M059J (cell line): ENCODE results near the gene TMEM43. TPM values are rescaled to one million over a fixed set of nuclear protein-coding genes. Genes with fewer than 3 reads are reported as not detected.
"Not testable (repeated sequence)": the region's sequence is repeated elsewhere in the genome, so short reads cannot be mapped to it uniquely, and the experiment has no call there.

Source experiments
- DNase-seq: peaks from one replicate; pipeline ENCODE4 v3.0.0-alpha.2; 2012; ENCODE audit warnings: low read depth
- total RNA-seq: library from RNA; depleted of rRNA; stranded (reverse); fragments of >200 nt; shearing (Covaris generic); gene quantifications from 2 replicates; pipeline ENCODE4 v1.2.3, GENCODE V29; 2014; rRNA removed

The TMEM43 gene
- 55.9 and 73.2 TPM in 2 replicates for total RNA-seq

GRCh38 chr3:14124615-14125192, at the start of gene TMEM43, which contains the start of gene CHCHD4:
TSS of gene TMEM43 (plus strand) at chr3:14125052. CDS start at chr3:14125194, 142 bp downstream.
TSS of gene CHCHD4 (minus strand) at chr3:14124870. CDS start at chr3:14124676, 194 bp downstream.
- peak; percentile 97 for DNase-seq

DNA sequence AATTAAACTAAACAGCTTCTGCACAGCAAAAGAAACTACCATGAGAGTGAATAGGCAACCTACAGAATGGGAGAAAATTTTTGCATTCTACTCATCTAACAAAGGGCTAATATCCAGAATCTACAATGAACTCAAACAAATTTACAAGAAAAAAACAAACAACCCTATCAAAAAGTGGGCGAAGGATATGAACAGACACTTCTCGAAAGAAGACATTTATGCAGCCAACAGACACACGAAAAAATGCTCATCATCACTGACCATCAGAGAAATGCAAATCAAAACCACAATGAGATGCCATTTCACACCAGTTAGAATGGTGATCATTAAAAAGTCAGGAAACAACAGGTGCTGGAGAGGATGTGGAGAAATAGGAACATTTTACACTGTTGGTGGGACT, 49.6 kb upstream of the TMEM43 start:
- DNase-seq = not testable (repeated sequence)

DNA sequence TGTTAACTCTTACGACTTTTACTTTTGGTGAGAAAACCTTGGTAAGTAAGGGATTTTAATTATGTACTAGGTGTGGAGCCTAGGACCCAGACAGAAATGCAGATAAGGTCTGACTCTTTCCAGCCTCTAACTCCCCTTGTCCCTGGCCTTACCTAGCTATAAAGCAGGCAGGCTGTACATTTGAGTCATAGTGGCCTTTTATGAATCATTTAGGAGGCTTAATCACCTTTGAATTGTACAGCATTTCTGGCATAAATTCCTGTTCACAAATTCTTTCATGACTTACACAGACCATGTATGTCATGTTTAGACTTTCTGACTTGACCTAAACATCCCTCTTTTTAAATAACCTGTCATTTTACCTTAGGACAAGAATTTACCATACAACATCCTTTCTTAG, 47.5 kb upstream of the TMEM43 start:
- peak; percentile 2 for DNase-seq

DNA sequence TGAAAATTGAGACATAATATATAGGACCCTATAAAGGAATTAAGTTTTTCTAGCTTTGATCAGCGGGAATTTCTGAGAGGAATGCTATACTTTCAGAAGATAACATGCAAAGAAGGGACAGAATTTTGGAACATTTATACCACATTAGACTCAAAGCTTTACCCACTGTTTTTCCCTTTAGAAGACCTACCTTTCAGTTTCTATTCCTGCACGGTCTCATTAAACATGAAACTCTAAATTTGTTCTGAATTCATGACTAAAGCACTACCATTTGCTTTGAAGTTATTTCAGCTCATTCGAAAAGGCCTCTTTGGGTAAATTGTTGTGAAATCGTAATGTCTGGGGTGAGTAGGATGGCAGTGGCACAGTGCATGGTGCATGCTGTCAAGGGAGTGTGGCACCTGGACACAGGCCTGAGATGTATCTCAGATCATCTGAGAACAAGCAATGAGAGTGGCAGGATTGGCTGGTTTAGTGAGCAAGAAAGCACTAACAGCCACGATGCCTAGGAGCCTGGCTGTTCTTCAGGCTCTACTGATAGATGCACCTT, 42.7 kb upstream of the TMEM43 start:
- no peak for DNase-seq

DNA sequence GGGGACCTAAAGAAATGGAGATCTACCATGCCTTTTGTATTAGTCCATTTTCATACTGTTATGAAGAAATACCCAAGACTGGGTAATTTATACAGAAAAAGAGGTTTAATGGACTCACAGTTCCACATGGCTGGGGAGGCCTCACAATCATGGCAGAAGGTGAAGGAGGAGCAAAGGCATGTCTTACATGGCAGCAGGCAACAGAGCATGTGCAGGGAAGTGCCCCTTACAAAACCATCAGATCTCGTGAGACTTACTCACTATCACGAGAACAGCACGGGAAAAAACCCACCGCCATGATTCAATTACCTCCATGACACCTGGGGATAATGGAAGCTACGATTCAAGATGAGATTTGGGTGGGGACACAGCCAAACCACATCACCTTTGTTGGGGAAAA, 37.4 kb upstream of the TMEM43 start:
- not testable (repeated sequence) for DNase-seq

DNA sequence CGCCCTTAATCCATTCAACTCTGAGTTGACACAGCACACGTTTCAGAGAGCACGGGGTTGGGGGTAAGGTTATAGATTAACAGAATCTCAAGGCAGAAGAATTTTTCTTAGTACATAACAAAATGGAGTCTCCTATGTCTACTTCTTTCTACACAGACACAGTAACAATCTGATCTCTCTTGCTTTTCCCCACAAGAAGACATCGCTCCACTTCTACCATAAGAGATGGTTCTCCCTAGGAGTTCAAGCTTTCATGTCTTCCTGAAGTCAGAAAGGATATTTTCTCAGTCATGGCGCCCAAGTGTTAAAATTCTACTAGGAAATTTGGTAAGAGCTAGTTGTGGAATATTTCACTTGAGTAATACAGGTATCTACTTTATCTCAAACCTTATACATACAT, 32.9 kb upstream of the TMEM43 start:
- DNase-seq = not testable (repeated sequence)

DNA sequence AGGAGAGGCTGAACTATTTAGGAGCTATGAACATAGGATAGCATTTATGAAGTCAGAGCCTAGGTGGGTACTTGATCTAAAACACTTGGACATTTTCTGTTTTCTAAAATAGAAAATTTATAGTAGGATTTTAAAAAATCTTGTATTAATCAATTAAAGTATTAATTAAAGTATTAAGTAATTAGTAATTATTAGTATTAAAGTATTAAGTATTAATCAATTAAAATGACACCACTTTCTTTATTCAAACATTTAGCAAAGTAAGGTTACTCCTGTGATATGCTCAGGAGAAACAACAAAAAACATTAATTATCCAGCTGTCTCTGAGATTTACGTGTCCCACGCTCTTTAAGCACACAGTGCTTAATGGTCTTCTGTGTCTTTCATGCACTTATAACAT, 32.4 kb upstream of the TMEM43 start:
- no peak for DNase-seq

GRCh38 chr3:14093831-14094230, 31.0 kb upstream of the TMEM43 start:
- DNase-seq = no peak

DNA sequence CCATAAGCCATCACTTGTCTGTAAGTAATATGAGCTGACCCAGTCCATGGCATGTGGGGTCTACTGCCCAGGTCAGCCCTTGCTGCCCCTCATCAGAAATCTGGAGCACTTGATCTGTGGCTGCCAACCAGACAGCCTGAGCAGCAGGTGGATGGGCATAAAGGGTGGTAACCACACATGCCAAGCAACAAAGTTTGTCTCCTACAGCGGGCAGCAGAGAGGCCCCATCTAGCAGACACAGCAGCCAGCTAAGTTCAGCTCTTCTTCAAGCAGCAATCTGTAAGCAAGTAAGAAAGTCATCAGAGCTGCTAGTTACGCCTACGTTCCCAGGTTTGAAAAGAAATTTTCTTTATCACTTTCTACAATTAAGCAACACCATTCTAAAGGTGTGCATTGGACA, 28.1 kb upstream of the TMEM43 start:
- DNase-seq = no peak

DNA sequence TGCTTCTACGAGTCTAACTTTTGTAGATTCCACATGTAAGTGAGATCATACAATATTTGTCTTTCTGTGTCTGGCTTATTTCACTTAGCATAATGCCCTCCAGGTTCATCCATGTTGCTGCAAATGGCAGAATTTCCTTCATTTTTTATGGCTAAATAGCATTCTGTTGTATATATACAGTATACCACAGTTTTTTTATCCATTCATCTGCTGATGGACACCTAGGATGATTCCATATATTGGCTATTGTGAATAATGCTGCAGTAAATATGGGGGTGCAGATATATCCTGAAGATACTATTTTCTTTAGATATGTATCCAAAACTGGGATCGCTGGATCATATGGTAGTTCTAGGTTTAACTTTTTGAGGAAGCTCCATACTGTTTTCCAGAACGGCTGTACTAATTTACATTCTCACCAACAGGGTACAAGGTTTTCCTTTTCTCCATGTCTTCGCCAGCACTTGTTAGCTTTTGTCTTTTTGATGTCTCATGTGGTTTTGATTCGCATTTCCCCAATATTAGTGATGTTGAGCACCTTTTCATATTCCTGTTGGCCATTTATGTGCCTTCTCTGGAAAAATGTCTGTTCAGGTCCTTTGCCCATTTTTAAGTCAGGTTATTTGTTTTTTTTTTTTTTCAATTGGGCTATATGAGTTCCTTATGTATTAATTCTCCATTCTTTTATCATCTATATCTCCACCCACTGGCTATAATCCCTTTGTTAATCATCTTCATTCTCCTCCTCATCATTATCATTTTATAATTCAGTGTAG, 27.0 kb upstream of the TMEM43 start:
- DNase-seq = no peak

- not testable (repeated sequence) for DNase-seq
Measured at GRCh38 chr3:14109821-14110220, 15.0 kb upstream of the TMEM43 start.

GRCh38 chr3:14110699-14111098, 14.2 kb upstream of the TMEM43 start:
- peak; percentile 14 for DNase-seq

GRCh38 chr3:14113965-14114635, 10.8 kb upstream of the TMEM43 start:
- DNase-seq = no peak

DNA sequence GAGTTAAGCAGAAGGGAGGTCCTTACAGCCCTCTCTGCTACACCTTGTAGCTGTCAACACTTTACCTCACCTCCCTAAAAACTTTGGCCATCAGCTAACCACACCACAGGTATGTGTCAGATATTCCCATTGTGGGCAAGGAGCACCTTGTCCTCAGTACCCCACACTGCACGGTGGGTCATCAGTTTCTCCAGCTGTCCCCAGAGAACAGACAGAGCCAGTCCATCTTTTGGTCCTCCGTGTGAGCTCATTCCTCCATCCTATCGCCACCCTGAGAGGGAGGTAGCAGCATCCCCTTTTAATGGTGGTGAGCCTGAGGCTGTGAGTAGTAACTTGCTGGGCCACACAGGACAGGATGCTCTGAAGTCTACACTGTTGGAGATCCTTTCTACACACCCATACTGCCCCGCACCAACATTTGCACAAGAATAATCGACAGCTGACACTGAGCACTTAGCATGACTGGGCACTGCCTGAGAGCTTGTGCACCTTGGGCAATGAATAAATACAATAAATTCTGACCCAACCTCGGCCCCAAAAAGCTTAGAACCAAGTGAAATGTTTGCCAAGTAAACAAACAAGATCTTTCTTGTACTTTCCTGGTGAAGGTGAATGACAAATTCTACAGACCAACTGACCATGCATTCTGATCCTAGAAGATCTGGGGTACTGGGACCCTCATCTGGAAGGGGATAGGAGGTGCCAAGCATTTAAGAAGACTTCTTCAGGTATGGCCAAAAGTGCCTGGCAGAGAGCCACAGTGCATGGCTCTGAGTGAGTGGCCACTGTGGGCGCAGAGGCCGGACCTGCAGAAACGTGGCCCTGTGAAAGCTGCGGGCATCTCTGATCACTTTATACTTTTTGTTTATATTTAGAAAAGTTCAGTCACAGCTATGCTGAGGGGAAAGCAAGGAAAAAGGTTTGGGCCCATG, 7.1 kb upstream of the TMEM43 start:
- no peak for DNase-seq

- no peak for DNase-seq
Measured at GRCh38 chr3:14118400-14119381, 6.2 kb upstream of the TMEM43 start.

GRCh38 chr3:14119651-14120050, 5.2 kb upstream of the TMEM43 start:
- DNase-seq = no peak

- no peak for DNase-seq
Measured at GRCh38 chr3:14120111-14120920, 4.5 kb upstream of the TMEM43 start.

GRCh38 chr3:14120921-14121448, 3.9 kb upstream of the TMEM43 start:
- not testable (repeated sequence) for DNase-seq

DNA sequence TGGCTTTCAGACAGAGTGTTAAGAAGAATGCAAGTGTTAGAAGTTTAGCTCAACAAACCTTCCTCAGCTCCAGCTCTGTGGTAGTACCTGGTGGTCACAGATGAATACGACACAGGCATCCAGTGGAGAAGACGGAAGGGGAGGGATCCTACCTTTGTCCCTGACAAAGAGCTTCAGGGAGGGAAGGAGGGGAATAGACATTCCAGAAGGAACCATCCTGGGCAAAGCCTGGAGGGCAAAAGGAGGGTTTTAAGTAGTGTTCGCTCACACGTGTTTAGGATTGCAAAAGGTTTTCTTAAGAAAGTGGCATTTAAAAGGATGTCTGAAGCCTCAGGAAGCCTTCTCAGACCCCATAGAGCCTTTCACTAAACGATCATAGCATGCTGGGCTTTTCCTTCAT, 3.0 kb upstream of the TMEM43 start:
- DNase-seq = no peak
